Pons (tissue), 1 donor: Measurements from ENCODE around the gene OBP2B.
"Not testable (repeated sequence)": the region's sequence is repeated elsewhere in the genome, so short reads cannot be mapped to it uniquely, and the experiment has no call there.

Source experiments
- DNase-seq: peaks from one replicate; pipeline ENCODE4 v3.0.0-alpha.2; 2016; ENCODE audit warnings: low spot score

The OBP2B gene

GRCh38 chr9:133221177-133221809 lies 12.2 kb upstream of the OBP2B start:
- no peak for DNase-seq

- not testable (repeated sequence) for DNase-seq
Observed at GRCh38 chr9:133218049-133218975, 9.3 kb upstream of the OBP2B start.

- not testable (repeated sequence) for DNase-seq
Observed at GRCh38 chr9:133217333-133217988, 8.4 kb upstream of the OBP2B start.

GRCh38 chr9:133214276-133214675 lies 5.2 kb upstream of the OBP2B start:
- not testable (repeated sequence) for DNase-seq

- no peak for DNase-seq
Observed at GRCh38 chr9:133210609-133211008, 1.6 kb upstream of the OBP2B start.

- no peak for DNase-seq
Observed at GRCh38 chr9:133210202-133210532, 1.1 kb upstream of the OBP2B start.

GRCh38 chr9:133209327-133210201 lies 514 bp upstream of the OBP2B start:
- not testable (repeated sequence) for DNase-seq

GRCh38 chr9:133208171-133208879 lies 725 bp downstream of the OBP2B start:
- not testable (repeated sequence) for DNase-seq

- no peak for DNase-seq
Observed at GRCh38 chr9:133207540-133208170, 1.4 kb downstream of the OBP2B start.

- no peak for DNase-seq
Observed at GRCh38 chr9:133207021-133207531, 2.0 kb downstream of the OBP2B start.

- no peak for DNase-seq
Observed at GRCh38 chr9:133205996-133206931, 2.8 kb downstream of the OBP2B start.

GRCh38 chr9:133205481-133205887 lies 3.6 kb downstream of the OBP2B start:
- DNase-seq, result not testable (repeated sequence)

GRCh38 chr9:133204993-133205336 lies 4.1 kb downstream of the OBP2B start:
- no peak for DNase-seq

- DNase-seq, result no peak
Observed at GRCh38 chr9:133204335-133204992, 4.6 kb downstream of the OBP2B start.

GRCh38 chr9:133203506-133204075 lies 5.5 kb downstream of the OBP2B start:
- no peak for DNase-seq

- no peak for DNase-seq
Observed at GRCh38 chr9:133202688-133203453, 6.2 kb downstream of the OBP2B start.

- no peak for DNase-seq
Observed at GRCh38 chr9:133202145-133202513, 6.9 kb downstream of the OBP2B start.
